Stimulated activated CD4-positive, alpha-beta T cell treated with anti-CD3 and anti-CD28 coated beads, Interleukin-15, amount 100 ng/mL, for 48 hours (primary cell): ENCODE data around the gene DHCR24.

ENCODE experiments used
- DNase-seq, 2 donors: peaks; one replicate each; pipeline ENCODE4 v3.0.0-alpha.2; 2020; ENCODE audit warnings: low read depth in 2 of 2

The DHCR24 gene

DNA sequence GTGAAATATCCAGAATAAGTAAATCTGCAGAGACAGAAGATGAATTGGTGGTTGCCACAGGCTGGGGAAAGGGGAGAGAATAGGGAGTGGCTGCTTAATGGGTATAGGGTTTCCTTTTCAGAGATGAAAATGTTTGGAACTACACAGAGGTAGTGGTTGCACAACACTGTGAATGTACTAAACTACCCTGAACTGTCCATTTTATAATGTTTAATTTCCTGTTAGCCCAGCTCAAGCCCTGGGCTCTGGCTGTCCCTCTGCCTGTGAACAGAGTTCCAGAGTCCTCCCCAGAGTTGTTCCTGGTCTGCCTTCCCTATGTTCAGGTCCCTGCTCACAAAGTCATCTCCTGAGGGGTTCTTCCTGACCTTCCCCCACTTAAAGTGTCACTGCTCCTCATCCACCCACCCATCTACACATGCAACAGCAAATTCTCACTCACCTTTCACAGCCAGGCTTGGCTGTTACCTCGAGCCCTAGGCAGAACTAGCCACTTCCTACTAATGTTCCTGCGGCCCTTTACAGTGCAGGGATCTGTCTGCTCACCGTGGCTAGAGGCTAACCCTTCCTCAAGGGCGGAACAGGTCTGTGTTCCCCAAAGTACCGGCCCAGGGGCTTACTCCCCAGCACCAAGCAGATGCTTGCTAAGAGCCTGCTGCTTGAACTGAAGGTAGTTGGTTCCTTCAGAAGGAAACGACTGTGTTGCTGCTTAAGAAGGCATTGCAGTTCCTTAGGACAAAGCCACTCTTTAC lies 22.4 kb downstream of the DHCR24 start:
- DNase-seq, result no peak

DNA sequence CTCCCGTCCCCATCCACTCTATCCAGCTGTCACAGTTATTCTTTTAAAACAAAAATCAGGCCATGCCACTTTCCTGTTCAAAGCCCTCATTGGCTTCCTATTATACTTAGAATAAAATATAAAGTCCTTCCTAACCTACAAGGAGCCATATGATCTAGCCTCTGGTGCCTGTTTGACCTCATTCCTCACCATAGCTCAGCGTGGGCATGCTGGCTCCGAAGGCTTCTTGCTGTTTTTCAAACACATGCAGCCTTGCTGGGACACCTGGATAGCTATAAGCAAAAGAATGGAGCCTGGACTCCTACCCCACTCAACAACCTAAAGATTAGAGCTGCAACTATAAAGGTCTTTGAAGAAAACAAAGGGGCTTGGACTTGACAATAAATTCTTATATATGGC lies 23.7 kb downstream of the DHCR24 start:
- DNase-seq, result no peak

- no peak for DNase-seq
These were observed 25.8 kb downstream of the DHCR24 start for GRCh38 chr1:54861070-54861761.

DNA sequence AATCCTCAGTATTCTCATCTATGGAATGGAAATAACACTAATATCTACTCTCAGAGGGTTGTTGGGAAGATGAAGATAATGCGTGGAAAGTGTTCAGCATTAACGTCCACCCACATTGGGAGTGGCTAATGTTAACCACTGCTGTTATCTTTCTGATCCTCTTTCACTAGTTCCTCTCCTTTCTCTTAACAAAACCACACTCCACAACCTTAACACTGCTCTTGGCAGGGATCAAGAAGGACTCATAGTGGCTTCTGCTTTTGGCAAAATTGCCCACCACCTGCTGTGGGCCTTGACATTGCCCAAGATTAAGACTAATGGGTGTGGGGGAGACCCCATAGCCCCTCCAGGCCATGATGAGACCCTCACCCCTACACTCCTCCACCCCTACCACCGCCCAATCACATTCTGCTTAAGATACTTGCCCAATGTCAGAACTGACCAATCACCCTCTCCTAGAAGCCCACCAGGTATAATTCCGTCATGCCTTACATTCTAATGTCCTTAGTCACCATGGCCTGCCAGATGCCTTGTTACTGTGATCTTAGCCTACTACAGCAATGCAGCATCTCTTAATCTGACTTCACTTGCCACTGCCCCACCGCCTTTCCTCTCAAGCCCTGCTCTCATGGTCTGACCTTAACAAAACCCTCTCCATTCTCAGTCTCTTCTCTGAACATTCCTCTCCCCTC lies 27.1 kb downstream of the DHCR24 start:
- DNase-seq, result no peak

DNA sequence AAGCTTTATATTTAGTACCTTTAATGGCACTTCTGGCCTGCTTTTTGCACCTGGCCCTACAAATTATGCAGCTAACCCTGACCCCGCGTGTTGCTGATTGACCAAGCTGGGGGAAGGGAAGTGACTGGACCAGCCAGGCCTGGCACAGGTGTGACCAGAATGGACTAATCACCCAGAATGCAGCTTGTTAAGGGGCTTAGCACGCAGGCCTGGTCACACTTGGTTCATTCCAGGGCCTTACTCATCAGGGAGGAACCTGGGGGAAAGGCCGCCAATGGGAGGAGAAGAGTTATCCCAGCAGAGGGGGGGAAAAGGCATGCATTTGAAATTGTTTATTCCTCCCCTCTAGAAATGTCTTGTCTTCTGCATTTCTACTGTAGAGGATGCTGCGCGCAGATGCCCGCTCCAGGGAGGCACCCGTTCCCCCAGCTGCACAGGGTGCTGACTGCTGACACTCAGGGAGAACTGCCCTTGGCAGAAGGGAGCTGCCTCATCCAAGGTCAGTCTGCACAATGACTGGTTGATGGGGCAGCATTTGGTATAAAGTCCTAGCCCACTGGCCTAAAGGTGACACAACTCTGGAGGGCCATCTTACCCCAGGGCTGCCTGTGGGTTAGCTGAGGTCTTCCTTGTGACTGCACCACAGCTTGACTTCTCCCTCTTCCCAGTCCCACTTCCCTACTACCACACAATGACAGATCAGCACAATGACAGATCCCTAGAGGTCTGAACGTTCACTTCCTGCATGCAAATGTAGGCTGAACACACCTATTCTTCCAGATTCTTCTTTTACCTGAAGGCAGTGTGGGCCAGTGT lies 29.0 kb downstream of the DHCR24 start:
- no peak for DNase-seq

GRCh38 chr1:54857141-54857540 lies 29.9 kb downstream of the DHCR24 start:
- no peak for DNase-seq

GRCh38 chr1:54854381-54855020 lies 32.5 kb downstream of the DHCR24 start:
- DNase-seq, result no peak

GRCh38 chr1:54853793-54854370 lies 33.1 kb downstream of the DHCR24 start:
- DNase-seq, result no peak

- DNase-seq, result no peak
These were observed 33.8 kb downstream of the DHCR24 start for GRCh38 chr1:54853096-54853792.

DNA sequence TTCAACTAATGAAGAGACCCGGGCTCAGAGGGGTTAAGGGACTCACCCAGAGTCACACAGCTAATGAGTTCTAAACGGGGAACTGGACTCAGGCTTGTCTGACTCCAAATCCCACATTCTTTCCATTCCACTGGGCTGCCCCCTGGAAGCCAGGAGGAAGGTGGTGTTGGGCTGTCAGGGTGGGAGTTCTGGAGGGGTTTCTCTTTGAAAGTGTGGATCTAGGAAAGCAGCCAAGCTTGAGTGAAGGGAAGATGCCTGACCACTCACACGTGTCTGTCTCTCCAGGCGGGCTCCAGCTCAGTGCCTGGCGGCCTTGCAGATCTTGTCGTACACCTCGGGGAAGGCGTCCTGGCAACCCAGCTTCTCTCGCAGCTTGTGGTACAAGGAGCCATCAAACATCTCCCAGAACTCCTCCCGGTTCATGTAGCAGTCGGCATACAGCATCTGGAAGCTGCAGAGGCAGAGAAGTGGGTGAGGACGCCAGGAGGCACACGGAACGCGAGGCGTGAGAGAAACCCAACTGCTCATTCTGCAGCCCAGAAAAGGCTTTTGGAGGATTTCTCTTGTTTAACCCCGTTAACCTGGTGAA lies 35.0 kb downstream of the DHCR24 start:
- no peak for DNase-seq

DNA sequence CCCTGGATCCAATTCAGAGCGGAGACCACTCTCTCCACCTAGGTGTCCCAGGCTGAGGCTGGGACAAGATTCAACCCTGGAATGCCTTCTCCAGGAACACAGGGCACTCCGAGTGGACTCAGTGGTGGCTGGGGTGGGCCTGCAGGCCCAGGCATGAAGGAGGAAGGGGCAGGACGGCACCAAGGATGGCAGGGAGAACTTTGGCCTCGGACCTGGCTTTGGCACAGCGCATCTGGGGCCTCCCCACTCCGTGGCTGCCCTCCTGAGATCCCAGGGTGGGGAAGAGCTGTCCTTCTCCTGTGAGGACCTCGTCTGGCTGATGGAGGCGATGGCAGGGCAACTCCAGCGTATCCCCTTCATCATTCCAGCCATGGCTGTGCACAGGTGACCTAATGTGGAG lies 35.6 kb downstream of the DHCR24 start:
- DNase-seq, result no peak

DNA sequence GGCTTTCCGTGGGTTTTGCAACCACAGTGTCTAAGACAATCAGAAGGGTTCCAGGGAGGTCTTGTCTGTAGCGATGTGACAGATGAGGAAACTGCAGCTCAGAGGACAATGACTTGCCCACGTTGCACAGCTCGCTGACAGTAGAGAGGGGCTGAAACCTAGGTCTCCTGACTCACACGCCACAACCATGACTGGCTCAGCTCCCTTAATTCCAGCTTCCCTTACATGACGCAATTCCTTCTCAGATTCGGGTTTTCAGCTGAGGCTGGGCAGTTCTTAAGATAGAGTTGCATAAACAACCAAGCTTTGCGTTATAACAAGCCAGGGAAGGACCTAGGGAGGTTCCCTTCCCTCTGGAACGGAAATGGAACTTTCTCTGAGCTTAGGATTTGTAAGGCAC lies 36.3 kb downstream of the DHCR24 start:
- no peak for DNase-seq

DNA sequence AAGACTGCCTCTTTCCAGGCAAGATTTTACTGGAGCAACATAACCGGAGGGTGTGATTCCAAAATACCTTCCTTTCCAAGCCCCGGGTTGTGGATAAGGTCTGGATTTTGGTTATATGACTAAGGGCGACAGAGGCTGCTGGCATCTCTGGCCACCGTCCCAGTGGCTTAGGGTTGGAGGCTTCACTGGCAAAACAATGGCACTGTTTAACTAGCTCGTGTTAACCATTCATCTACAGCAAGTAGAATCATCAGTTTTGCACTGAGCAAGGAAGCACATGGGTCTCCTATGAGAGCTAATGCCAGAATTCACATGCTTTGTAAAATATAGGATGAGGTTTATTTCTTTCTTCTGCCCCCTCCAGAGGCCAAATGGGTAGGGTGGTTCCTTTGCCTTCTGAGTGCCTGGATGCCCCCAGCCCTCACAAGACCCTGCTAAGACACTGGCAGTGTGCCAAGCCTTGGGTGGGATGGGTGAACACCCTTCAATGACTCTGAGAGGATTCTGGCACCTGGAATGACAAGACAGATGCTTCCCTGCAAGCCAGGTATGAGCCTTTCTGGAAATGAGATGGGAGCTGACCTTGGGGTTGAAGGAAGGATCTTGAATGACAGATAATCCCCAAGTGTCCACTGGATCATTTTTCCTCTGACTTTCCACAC lies 36.8 kb downstream of the DHCR24 start:
- no peak for DNase-seq

DNA sequence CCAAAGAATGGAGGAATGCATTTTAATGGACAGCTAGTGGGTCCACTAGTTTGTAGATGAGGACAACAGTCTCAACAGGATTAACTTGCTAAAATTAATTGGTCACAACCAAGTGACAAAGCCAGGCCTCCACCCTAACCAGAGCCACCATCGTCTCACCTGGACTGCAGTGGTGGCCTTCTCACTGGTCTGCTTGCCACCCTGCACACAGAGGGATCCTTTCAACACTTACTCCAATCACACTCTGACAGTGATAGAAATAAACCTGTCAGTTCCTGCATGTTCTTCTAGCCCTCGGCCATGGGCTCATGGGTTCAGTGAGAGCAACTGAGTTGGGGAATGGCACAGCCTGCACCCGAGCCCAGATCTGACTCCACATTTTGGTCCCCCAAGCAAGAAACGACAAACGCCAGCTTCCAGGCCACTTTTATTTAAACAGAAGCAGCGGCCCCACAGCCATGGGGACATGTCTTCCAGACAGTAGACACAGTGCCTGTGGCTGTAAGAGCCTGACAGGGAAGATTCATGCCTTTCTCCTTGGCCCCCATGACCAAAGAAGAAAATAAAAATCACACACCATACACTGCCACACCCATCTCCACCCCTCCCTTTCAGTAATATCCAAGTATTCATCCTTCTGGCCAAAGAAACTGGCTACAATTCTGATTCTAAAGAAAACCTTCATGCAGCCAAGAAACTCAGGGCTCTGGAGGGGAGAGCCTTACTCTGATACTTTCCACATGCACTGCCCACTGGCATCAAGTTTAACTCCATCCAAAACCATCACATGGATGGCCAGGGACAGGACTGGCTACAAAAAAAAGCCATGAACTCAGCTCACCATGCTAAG lies 37.6 kb downstream of the DHCR24 start:
- DNase-seq, result no peak

GRCh38 chr1:54848134-54848948 lies 38.7 kb downstream of the DHCR24 start:
- DNase-seq, result no peak

DNA sequence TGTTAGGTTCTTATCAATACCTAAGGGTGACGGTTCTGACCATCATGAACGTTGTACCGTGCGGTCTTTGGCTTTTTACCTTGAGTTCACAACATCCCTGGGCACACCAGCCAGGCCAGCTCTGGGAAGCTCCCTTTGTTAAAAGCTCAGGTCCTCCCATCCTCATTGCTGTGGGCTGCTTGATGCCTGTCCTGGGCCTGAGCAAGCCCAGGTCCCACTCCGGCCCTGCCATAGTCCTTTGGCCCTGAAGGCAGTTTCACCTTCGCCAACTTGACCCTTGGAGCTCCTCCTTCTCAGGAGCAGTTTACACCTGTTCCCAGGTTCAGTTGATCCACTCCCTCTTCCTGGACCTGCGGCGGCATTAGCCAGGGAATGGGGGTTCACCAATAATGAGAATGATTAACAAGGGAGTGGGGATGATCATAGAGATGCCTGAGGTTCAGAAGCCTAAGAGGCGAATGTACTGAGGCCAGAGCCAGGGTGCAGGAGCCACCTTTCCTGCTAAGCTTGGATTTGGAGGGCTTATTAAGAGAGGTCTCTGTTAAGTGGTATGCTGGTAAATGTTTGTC lies 40.2 kb downstream of the DHCR24 start:
- DNase-seq, result no peak

GRCh38 chr1:54846301-54846700 lies 40.7 kb downstream of the DHCR24 start:
- DNase-seq, result no peak
